Osteoblast (primary cell): Measurements from ENCODE around the gene OR2Z1. TPM values are rescaled to one million over a fixed set of nuclear protein-coding genes. Genes with fewer than 3 reads are reported as not detected.
A peak's percentile ranks its signal among the peaks of the same experiment; 100 is the strongest.
"Not testable (repeated sequence)": the region's sequence is repeated elsewhere in the genome, so short reads cannot be mapped to it uniquely, and the experiment has no call there.

Experiments
- DNase-seq: peaks from one replicate; pipeline ENCODE4 v3.0.0; 2011; ENCODE audit warnings: low spot score, mixed read lengths; ENCODE audit not compliant: insufficient read length; ENCODE audit errors: missing footprints
- H2AFZ ChIP-seq: 2 replicates; pipeline ENCODE4 v1.6.0; 2011; ENCODE audit warnings: mild to moderate bottlenecking, low read length
- H3K27ac ChIP-seq: 2 replicates; pipeline ENCODE4 v1.5.1; 2011; ENCODE audit warnings: mild to moderate bottlenecking, low read depth, low read length, moderate library complexity
- H3K27me3 ChIP-seq: 2 replicates; pipeline ENCODE4 v1.6.0; 2012; ENCODE audit warnings: mild to moderate bottlenecking, control low read depth, inconsistent platforms, low read length, moderate library complexity; ENCODE audit not compliant: insufficient read depth
- H3K36me3 ChIP-seq: 2 replicates; pipeline ENCODE4 v1.5.1; 2011; ENCODE audit warnings: mild to moderate bottlenecking, low read length, control low read depth, moderate library complexity; ENCODE audit not compliant: insufficient read depth
- H3K4me1 ChIP-seq: 2 replicates; pipeline ENCODE4 v1.5.1; 2011; ENCODE audit warnings: mild to moderate bottlenecking, low read length, control low read depth, moderate library complexity; ENCODE audit not compliant: insufficient read depth
- H3K4me2 ChIP-seq: 2 replicates; pipeline ENCODE4 v1.6.0; 2011; ENCODE audit warnings: mild to moderate bottlenecking, low read length; ENCODE audit not compliant: insufficient read depth
- H3K4me3 ChIP-seq: fragments of 200-600 bp; sonication (generic); 3 replicates; pipeline ENCODE4 v1.5.1; 2012; ENCODE audit warnings: mild to moderate bottlenecking, low read length, inconsistent platforms; ENCODE audit not compliant: insufficient read depth
- H3K79me2 ChIP-seq: 2 replicates; pipeline ENCODE4 v1.6.0; 2012; ENCODE audit warnings: mild to moderate bottlenecking, low read length, control low read depth, inconsistent platforms; ENCODE audit not compliant: insufficient read depth
- H3K9me3 ChIP-seq: 2 replicates; pipeline ENCODE4 v1.5.1; 2011; ENCODE audit warnings: low read depth, low read length, control low read depth
- H4K20me1 ChIP-seq: 2 replicates; pipeline ENCODE4 v1.6.0; 2012; ENCODE audit warnings: mild to moderate bottlenecking, low read length, control low read depth; ENCODE audit not compliant: insufficient read depth
- total RNA-seq: library from RNA; depleted of rRNA; stranded (reverse); fragments of >200 nt; gene quantifications from 2 replicates; pipeline ENCODE4 v1.2.3, GENCODE V29; 2012
- TF ChIP-seq, protein P1 (sequence below): IDR thresholded peaks from 2 replicates; pipeline ENCODE4 v1.5.1; 2011; ENCODE audit warnings: mild to moderate bottlenecking, low read depth, low read length, moderate library complexity; ENCODE audit errors: extremely low read depth

OR2Z1 gene
- total RNA-seq, 1 donor: not detected

DNA sequence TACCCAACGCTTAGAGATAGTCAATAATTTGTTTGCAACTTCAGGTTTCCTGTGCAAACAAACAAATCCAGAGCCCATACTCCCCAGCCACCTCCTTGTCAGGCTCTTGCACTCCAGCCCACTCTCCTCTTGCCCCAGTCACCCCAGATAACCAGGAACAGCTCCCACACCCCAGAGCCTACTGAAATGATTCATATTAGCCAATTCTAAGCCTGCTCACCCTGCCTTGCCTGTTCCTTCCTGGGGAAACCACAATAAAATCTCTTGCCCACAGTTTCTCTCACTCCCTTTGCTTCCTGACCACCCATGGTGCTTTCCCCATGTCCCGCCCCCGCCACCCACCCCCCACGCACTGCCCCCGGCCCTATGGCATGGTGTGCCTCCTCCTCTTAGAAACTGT is 19.1 kb upstream of the OR2Z1 start:
- Histone ChIP-seq H3K4me2 (no peak overlapping the region), H2AFZ (no peak overlapping the region), H4K20me1 (no peaks in the 10 kb centered on the region), H3K27ac (no peak overlapping the region), H3K36me3 (no peaks in the 10 kb centered on the region), H3K9me3 (no peaks in the 10 kb centered on the region), H3K4me3 (no peak overlapping the region), H3K27me3 (no peaks in the 10 kb centered on the region), H3K79me2 (no peaks in the 10 kb centered on the region), H3K4me1 (no peaks in the 10 kb centered on the region)
- TF ChIP-seq, protein P1, sequence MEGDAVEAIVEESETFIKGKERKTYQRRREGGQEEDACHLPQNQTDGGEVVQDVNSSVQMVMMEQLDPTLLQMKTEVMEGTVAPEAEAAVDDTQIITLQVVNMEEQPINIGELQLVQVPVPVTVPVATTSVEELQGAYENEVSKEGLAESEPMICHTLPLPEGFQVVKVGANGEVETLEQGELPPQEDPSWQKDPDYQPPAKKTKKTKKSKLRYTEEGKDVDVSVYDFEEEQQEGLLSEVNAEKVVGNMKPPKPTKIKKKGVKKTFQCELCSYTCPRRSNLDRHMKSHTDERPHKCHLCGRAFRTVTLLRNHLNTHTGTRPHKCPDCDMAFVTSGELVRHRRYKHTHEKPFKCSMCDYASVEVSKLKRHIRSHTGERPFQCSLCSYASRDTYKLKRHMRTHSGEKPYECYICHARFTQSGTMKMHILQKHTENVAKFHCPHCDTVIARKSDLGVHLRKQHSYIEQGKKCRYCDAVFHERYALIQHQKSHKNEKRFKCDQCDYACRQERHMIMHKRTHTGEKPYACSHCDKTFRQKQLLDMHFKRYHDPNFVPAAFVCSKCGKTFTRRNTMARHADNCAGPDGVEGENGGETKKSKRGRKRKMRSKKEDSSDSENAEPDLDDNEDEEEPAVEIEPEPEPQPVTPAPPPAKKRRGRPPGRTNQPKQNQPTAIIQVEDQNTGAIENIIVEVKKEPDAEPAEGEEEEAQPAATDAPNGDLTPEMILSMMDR: no peak
- no peak for DNase-seq

GRCh38 chr19:8703223-8703622 is 18.2 kb upstream of the OR2Z1 start:
- no peaks in the 10 kb centered on the region for H3K27me3 ChIP-seq

DNA sequence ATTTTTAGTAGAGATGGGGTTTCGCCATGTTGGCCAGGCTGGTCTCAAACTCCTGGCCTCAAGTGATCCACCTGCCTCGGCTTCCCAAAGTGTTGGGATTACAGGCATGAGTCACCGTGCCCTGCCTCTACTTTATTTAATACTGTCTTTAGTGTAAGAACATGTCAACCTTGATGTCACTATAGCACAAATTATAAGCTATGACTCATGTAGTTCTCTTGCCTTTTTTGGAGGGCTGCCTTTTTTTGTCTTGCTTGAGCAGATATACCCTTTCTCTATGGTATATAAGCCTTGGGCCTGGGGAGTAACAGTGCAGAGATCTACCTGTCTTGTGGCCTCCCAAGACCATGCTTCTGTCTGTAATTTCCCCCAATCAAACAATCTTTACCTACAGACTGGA is 16.1 kb upstream of the OR2Z1 start:
- not testable (repeated sequence) for H3K4me3 ChIP-seq, H4K20me1 ChIP-seq, DNase-seq, H3K79me2 ChIP-seq, H3K36me3 ChIP-seq, H3K27me3 ChIP-seq, H3K4me2 ChIP-seq, H3K4me1 ChIP-seq, H3K27ac ChIP-seq, H2AFZ ChIP-seq, H3K9me3 ChIP-seq

More at GRCh38 chr19:8703223-8703622, 18.2 kb upstream of the OR2Z1 start:
- Histone ChIP-seq H3K9me3 (no peaks in the 10 kb centered on the region), H3K79me2 (no peaks in the 10 kb centered on the region), H3K4me2 (no peak overlapping the region), H4K20me1 (no peaks in the 10 kb centered on the region), H3K4me3 (no peak overlapping the region), H3K27ac (no peak overlapping the region), H3K4me1 (no peaks in the 10 kb centered on the region), H2AFZ (no peak overlapping the region), H3K36me3 (no peaks in the 10 kb centered on the region)
- TF ChIP-seq, protein P1: no peak
- DNase-seq: peak; percentile 42

DNA sequence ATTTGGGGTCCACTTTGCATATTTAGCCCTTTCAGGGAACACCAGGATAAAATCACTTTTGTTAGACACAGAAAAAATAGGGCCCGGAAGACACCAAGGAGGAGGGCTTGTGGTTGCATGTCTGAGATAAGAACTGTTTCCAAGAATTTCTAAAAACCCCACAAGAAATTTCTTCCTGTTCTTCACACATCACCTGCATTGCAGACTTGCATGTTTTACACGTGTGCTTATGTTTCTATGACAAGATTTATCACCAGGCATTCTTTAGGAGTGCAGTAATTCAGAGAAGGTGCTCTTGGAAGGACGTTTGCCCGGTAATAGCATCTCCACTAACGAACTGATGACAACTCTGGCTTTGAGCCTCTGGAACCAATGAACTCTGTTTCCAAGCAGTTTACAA is 15.7 kb upstream of the OR2Z1 start:
- H2AFZ ChIP-seq: no peak overlapping the region
- no peaks in the 10 kb centered on the region for H3K27me3 ChIP-seq
- no peaks in the 10 kb centered on the region for H4K20me1 ChIP-seq
- H3K4me3 ChIP-seq: no peak overlapping the region
- TF ChIP-seq, protein P1: no peak
- no peak overlapping the region for H3K4me2 ChIP-seq
- no peak overlapping the region for H3K27ac ChIP-seq
- H3K4me1 ChIP-seq: no peaks in the 10 kb centered on the region
- DNase-seq: no peak
- no peaks in the 10 kb centered on the region for H3K79me2 ChIP-seq
- H3K9me3 ChIP-seq: no peaks in the 10 kb centered on the region
- no peaks in the 10 kb centered on the region for H3K36me3 ChIP-seq

DNA sequence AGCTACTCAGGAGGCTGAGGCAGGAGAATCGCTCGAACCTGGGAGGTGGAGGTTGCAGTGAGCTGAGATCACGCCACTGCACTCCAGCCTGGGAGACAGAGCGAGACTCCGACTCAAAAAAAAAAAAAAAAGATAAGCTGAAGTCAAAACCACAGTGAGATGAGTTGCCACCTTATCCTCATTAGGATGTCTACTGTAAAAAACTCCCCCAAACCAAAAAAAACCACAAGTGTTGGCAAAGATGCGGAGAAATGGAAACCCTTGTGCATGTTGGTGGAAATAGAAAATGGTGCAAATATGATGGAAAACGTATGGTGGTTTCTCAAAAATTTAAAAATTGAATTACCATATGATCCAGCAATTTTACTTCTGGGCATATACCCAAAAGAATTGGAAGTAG is 11.1 kb upstream of the OR2Z1 start:
- H3K9me3 ChIP-seq, H3K36me3 ChIP-seq, H3K27ac ChIP-seq, H2AFZ ChIP-seq, H4K20me1 ChIP-seq, H3K4me3 ChIP-seq, DNase-seq, H3K4me2 ChIP-seq, H3K27me3 ChIP-seq, H3K79me2 ChIP-seq, H3K4me1 ChIP-seq: not testable (repeated sequence)
